AG04450 (cell line): ENCODE results near the gene ACAD9. TPM values are rescaled to one million over a fixed set of nuclear protein-coding genes. Genes with fewer than 3 reads are reported as not detected.

Source experiments
- CTCF ChIA-PET: fragments of 300-600, 350-600 bp; formaldehyde crosslinking; extraction: SDS; loops from one replicate; lab custom pipeline; 2022; ENCODE audit warnings: antibody characterized with exemption, inconsistent platforms; lab: Charles Lee
- POLR2A ChIA-PET: fragments of 350-600 bp; formaldehyde crosslinking; extraction: SDS; loops from one replicate; lab custom pipeline; 2021; ENCODE audit warnings: antibody characterized with exemption, inconsistent platforms; lab: Yijun Ruan, JAX
- DNase-seq: peaks from one replicate; pipeline ENCODE4 v3.0.0-alpha.2; 2011; ENCODE audit warnings: low read depth, low spot score
- H3K27ac ChIP-seq: one replicate; pipeline ENCODE4 v1.5.1; 2012; ENCODE audit warnings: low read depth, low read length, control low read depth
- H3K27me3 ChIP-seq: one replicate; pipeline ENCODE4 v1.6.0; 2012; ENCODE audit warnings: low read length; ENCODE audit not compliant: control insufficient read depth, insufficient read depth
- H3K4me3 ChIP-seq: 2 replicates; pipeline ENCODE4 v1.5.1; 2011; ENCODE audit warnings: mild to moderate bottlenecking, low read depth, low read length, control low read depth
- H3K9me3 ChIP-seq: 2 replicates; pipeline ENCODE4 v1.5.1; 2012; ENCODE audit warnings: low read length; ENCODE audit not compliant: control insufficient read depth, insufficient read depth
- CTCF ChIP-seq: IDR thresholded peaks from 2 replicates; pipeline ENCODE4 v1.5.1; 2011; ENCODE audit warnings: low read depth, low read length, control low read depth, inconsistent platforms
- polyA plus RNA-seq: library from polyadenylated mRNA; depleted of rRNA; stranded (reverse); fragments of >200 nt; gene quantifications from 2 replicates; pipeline ENCODE4 v1.2.3, GENCODE V29; 2011

Gene ACAD9
- polyA plus RNA-seq, 1 experiment: 31.0 TPM

- DNase-seq: no peak
- CTCF ChIA-PET: no interaction called here
- peaks cover 5% of the 10 kb centered on the region for H3K27me3 ChIP-seq
- no peak overlapping the region for H3K4me3 ChIP-seq
- no peak overlapping the region for H3K27ac ChIP-seq
- POLR2A ChIA-PET: no interaction called here
- no peaks in the 10 kb centered on the region for H3K9me3 ChIP-seq
- no peak for TF ChIP-seq CTCF
Measured at GRCh38 chr3:128870347-128870746, 9.1 kb upstream of the ACAD9 start.

GRCh38 chr3:128872282-128872681 is 7.1 kb upstream of the ACAD9 start:
- Histone ChIP-seq H3K9me3 (no peaks in the 10 kb centered on the region), H3K4me3 (no peak overlapping the region), H3K27me3 (peaks cover 5% of the 10 kb centered on the region), H3K27ac (no peak overlapping the region)
- CTCF ChIA-PET: interaction anchor here (1.6 kb wide), 1 partner anchor 192 kb away, joined by 4 read pairs; no protein-coding TSS in a partner anchor
- POLR2A ChIA-PET: no interaction called here
- no peak for DNase-seq
- TF ChIP-seq CTCF: no peak

GRCh38 chr3:128872744-128873143 is 6.7 kb upstream of the ACAD9 start:
- Histone ChIP-seq H3K9me3 (no peaks in the 10 kb centered on the region), H3K27ac (no peak overlapping the region), H3K4me3 (no peak overlapping the region), H3K27me3 (peaks cover 5% of the 10 kb centered on the region)
- DNase-seq: no peak
- POLR2A ChIA-PET: no interaction called here
- CTCF ChIA-PET: interaction anchor here (1.6 kb wide), 1 partner anchor 192 kb away, joined by 4 read pairs; no protein-coding TSS in a partner anchor
- no peak for TF ChIP-seq CTCF

GRCh38 chr3:128873244-128874022 is 6.0 kb upstream of the ACAD9 start:
- DNase-seq: no peak
- Histone ChIP-seq H3K27me3 (peaks cover 5% of the 10 kb centered on the region), H3K4me3 (no peak overlapping the region), H3K9me3 (no peaks in the 10 kb centered on the region), H3K27ac (no peak overlapping the region)
- no peak for TF ChIP-seq CTCF
- POLR2A ChIA-PET: no interaction called here
- CTCF ChIA-PET: no interaction called here

GRCh38 chr3:128874481-128875180 is 4.8 kb upstream of the ACAD9 start:
- POLR2A ChIA-PET: no interaction called here
- no peak for TF ChIP-seq CTCF
- H3K27me3 ChIP-seq: peaks cover 5% of the 10 kb centered on the region
- H3K27ac ChIP-seq: no peak overlapping the region
- no peak for DNase-seq
- CTCF ChIA-PET: interaction anchor here (0.7 to 2.0 kb wide), 4 partner anchors 14 to 371 kb away, joined by 3 to 7 read pairs (median 4); no protein-coding TSS in a partner anchor
- no peaks in the 10 kb centered on the region for H3K9me3 ChIP-seq
- no peak overlapping the region for H3K4me3 ChIP-seq
